Esophagus squamous epithelium (tissue), 5 donors: Measurements from ENCODE around the gene RERE. TPM values are rescaled to one million over a fixed set of nuclear protein-coding genes. Genes with fewer than 3 reads are reported as not detected.

ENCODE experiments used
- DNase-seq: peaks from one replicate; lab custom pipeline; 2025; lab: John Stamatoyannopoulos, UW
- H3K27ac ChIP-seq, 4 donors: fragments of 200-600 bp; sonication (generic); one replicate each; pipeline ENCODE4 v1.5.1; 2016 to 2019; ENCODE audit warnings: mild to moderate bottlenecking in 1 of 4
- H3K27me3 ChIP-seq, 4 donors: fragments of 200-600 bp; sonication (generic); 1 replicate in 3 of 4; 2 replicates in 1 of 4; pipeline versions ENCODE4 v1.5.1 to v1.6.0; 2017 to 2021; ENCODE audit warnings: antibody characterized with exemption in 1 of 4
- H3K36me3 ChIP-seq, 3 donors: fragments of 200-600 bp; sonication (generic); one replicate each; pipeline ENCODE4 v1.5.1; 2016 to 2019
- H3K4me1 ChIP-seq, 3 donors: fragments of 200-600 bp; sonication (generic); one replicate each; pipeline ENCODE4 v1.5.1; 2017 to 2019
- H3K4me3 ChIP-seq, 4 donors: fragments of 200-600 bp; sonication (generic); 1 replicate in 3 of 4; 2 replicates in 1 of 4; pipeline ENCODE4 v1.5.1; 2016 to 2019; ENCODE audit warnings: mild to moderate bottlenecking in 2 of 4, moderate library complexity in 1 of 4
- H3K9me3 ChIP-seq, 3 donors: fragments of 200-600 bp; sonication (generic); one replicate each; pipeline ENCODE4 v1.5.1; 2016 to 2019
- POLR2A ChIP-seq, 4 donors: fragments of 450-650 bp; IDR thresholded peaks; one replicate each; pipeline ENCODE4 v1.6.1; 2017; ENCODE audit warnings: antibody characterized with exemption in 4 of 4, mild to moderate bottlenecking in 4 of 4, moderate library complexity in 3 of 4
- WGBS, 2 donors: methylation state at CpG; one replicate each; pipeline ENCODE4 v1.1.5; 2018; 5-methylcytosine and 5-hydroxymethylcytosine counted together
- intact Hi-C: fragments of 100-400 bp; cut with DNase I; formaldehyde crosslinking; loops from one replicate; pipeline ENCODE4 v1.15.0; 2022
- total RNA-seq, 4 donors: library from RNA; depleted of rRNA; stranded (reverse); fragments of >200 nt; gene quantifications; one replicate each; pipeline ENCODE4 v1.1.0, GENCODE V29; 2016
- TF ChIP-seq, protein P1 (sequence below), 6 experiments: fragments of 450-650 bp in 4 of 6; fragments of 200-600 bp in 2 of 6; sonication (generic) in 2 of 6; IDR thresholded peaks; one replicate each; pipeline ENCODE4 v1.5.1; 2016 to 2019; ENCODE audit warnings: antibody characterized with exemption in 6 of 6, mild to moderate bottlenecking in 4 of 6, moderate library complexity in 4 of 6
- donor health status: DM: yes; HTN: yes; CAD: no.

Gene RERE
- total RNA-seq, 4 donors from 2014 or later, result 27.5 to 56.6 (median 32.1) TPM

DNA sequence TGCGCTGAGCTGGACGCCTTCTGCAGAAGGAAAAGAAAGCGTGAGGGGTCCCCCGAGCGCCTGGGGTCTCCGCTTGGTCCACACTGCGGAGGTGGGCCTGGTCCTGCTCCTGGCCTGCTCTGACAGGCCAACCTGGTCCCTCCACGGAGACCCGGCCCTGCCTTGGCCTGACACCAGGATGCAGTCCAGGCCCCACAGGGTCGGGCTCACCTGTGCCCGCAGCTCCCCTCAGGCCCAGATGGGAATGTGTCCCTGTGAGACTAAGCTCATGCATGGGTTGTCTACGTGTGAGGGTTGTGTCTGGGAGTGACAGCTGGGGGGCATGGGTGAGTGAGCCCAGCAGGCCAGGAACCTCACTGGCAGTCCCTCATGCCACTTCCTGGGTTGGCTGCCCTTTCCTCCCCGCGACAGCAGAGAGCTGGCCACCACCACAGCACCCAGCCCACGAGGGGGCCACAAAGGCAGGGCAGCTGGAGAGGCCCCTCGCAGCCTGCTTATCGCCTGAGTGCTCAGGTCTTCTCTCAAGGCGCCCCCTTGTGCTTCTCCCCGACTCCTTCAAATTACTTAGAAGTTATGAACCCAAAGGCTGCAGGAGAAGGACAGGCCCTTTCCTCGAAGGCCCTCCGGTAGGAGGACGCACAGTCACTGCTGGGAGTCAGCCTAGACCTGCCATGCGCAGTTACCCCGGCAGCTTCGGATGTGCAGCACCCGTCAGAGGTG, 458.4 kb downstream of the RERE start:
- H3K4me1 ChIP-seq, result peaks cover 12 to 43% (median 13%) of the 10 kb centered on the region in 3 donors
- TF ChIP-seq POLR2A (IDR thresholded peaks at IDR 0.05), result no peak
- 84 to 88% methylated on average over 3 to 5 of the region's 26 CpGs for WGBS, 2 donors
- H3K9me3 ChIP-seq, result no peaks in the 10 kb centered on the region
- H3K27ac ChIP-seq, result peak overlapping the region in 2 of 4 donors; percentile 19 to 24
- DNase-seq, result no peak
- intact Hi-C loops, result no loop called here
- no peaks in the 10 kb centered on the region for H3K27me3 ChIP-seq
- H3K4me3 ChIP-seq, result no peak overlapping the region
- H3K36me3 ChIP-seq, result peaks cover 57 to 100% (median 76%) of the 10 kb centered on the region in 3 donors

DNA sequence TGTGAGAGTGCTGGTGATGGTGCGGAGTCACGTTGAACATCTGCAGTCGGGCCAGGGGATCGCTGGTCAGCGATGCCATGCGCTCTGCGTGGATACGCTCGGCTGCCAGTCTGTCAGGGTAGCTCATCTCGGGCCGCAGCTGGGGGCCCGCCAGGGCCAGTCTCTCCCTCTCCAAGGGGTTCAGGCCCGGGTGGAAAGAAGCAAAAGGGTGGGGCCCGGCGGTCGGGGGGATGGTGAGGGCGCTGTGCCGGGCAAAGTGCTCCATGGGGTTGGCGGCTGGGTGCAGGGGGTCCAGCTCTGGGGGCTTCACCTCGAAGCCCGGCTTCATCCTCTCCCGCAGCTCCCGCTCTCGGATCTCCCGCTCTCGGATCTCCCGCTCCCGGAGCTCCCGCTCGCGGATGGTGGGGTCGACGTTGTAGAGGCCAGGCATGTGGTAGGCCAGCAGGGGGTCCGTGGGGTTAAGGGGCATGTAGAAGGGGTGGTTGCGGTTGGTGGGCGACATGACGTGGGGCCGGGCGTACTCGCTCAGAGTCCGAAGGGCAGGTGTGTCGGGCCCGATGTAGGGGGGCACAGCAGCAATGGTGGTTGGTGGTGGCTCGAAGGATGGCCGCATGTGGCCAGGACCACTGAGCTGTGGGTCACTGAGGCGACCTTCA, 459.1 kb downstream of the RERE start:
- H3K4me3 ChIP-seq, result no peak overlapping the region
- no peak for DNase-seq
- peak overlapping the region in 1 of 4 donors; percentile 32 for H3K27ac ChIP-seq
- no peaks in the 10 kb centered on the region for H3K27me3 ChIP-seq
- H3K4me1 ChIP-seq, result peaks cover 5 to 43% (median 6%) of the 10 kb centered on the region in 3 donors
- intact Hi-C loops, result no loop called here
- H3K36me3 ChIP-seq, result peaks cover 57 to 100% (median 77%) of the 10 kb centered on the region in 3 donors
- TF ChIP-seq, protein P1, sequence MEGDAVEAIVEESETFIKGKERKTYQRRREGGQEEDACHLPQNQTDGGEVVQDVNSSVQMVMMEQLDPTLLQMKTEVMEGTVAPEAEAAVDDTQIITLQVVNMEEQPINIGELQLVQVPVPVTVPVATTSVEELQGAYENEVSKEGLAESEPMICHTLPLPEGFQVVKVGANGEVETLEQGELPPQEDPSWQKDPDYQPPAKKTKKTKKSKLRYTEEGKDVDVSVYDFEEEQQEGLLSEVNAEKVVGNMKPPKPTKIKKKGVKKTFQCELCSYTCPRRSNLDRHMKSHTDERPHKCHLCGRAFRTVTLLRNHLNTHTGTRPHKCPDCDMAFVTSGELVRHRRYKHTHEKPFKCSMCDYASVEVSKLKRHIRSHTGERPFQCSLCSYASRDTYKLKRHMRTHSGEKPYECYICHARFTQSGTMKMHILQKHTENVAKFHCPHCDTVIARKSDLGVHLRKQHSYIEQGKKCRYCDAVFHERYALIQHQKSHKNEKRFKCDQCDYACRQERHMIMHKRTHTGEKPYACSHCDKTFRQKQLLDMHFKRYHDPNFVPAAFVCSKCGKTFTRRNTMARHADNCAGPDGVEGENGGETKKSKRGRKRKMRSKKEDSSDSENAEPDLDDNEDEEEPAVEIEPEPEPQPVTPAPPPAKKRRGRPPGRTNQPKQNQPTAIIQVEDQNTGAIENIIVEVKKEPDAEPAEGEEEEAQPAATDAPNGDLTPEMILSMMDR (IDR thresholded peaks at IDR 0.05), result no peak
- no peak for TF ChIP-seq POLR2A (IDR thresholded peaks at IDR 0.05)
- WGBS, 2 donors, result 92 to 99% methylated on average over 20 to 26 of the region's 46 CpGs
- no peaks in the 10 kb centered on the region for H3K9me3 ChIP-seq

DNA sequence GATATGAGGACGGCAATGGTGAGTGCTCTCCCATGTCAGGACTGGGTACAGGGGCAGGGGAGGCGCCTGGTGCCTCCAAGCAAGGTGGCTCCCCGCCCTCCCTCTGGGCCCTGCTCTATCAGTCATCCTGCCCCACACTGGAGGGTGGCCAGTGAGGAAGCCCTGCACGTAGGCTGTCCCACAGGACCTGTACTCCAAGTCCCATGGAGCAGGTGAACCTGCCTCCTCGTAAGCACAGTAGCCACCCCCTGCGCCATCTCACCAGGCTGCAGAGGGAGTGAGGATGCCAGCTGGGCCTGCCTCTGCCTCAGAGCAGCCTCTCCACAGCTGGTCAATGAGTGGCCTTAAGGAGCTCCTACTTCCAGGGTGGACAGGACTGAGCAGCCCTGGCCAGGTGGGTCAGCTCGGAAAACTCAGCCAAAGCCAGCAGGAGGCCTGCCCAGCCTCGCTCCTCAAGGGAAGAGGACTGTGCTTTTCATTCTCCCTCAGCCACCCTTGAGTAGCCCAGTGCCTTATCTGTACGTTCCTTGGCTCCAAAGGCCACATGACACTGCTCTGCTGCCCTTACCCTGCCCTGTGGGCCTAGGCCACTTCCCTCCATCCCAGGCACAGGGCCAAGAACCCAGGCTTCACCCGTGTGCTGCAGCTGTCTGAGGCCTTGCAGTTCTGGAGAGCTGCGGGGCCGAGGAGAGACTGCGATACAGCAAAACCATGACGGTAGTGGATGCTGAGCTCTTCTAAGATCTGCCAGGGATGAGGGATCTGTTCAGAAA, 459.9 kb downstream of the RERE start:
- peak overlapping the region in 3 of 4 donors; percentile 22 to 32 (median 25) for H3K27ac ChIP-seq
- peaks cover 0 to 43% (median 0%) of the 10 kb centered on the region in 3 donors for H3K4me1 ChIP-seq
- TF ChIP-seq, protein P1 (IDR thresholded peaks at IDR 0.05), result no peak
- no peak for TF ChIP-seq POLR2A (IDR thresholded peaks at IDR 0.05)
- 74 to 90% methylated on average over 4 to 6 of the region's 14 CpGs for WGBS, 2 donors
- H3K4me3 ChIP-seq, result no peak overlapping the region
- no peak for DNase-seq
- peaks cover 57 to 100% (median 76%) of the 10 kb centered on the region in 3 donors for H3K36me3 ChIP-seq
- intact Hi-C loops, result no loop called here
- no peaks in the 10 kb centered on the region for H3K27me3 ChIP-seq
- H3K9me3 ChIP-seq, result no peaks in the 10 kb centered on the region

DNA sequence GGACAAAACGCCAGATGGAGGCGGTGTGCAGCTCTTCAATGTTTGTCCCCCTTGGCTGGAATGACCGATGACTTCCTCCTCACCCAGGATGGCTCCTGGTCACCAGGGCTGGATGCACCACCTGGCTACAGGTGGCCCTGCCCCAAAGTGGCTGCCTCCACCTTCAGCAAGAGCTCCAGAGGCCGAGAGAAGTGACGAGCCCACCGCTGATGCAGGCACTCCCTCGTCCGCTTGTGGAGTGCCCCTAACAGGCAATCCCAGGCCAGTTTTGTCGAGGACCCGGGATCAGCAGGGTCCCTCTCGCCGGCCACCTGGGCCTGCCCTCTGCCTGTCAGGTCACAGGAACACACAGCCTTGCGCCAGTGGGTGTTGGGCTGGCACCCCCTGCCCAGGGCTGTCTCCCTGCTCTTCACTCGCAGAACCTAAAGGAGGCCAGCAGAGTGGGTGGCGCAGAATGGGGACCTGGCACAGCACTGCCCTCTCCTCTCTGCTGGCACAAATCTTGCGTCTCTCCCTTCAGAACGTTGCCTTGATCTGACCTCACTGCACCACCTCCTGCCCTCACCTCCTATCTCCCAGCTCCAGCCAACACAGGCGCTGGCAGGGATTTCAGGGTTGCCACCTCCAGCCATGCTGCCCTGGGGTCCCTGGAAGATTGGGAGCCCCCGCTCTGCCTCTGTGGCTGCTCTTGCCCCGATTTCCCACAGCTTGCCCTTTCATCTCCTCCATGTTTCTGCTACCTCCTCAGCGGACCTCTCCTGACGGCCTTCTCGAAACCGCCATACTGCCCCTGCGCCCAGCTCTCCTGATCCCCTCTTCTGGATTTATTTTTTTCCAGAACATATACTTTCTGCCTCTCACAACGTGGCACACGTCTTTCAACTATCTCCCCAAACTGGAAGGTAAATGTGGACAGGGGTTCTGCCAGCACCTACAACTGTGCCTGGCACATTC, 460.9 kb downstream of the RERE start:
- H3K4me1 ChIP-seq, result peaks cover 7 to 50% (median 8%) of the 10 kb centered on the region in 3 donors
- H3K36me3 ChIP-seq, result peaks cover 56 to 96% (median 67%) of the 10 kb centered on the region in 3 donors
- intact Hi-C loops, result no loop called here
- no peak overlapping the region for H3K4me3 ChIP-seq
- no peak for DNase-seq
- H3K9me3 ChIP-seq, result no peaks in the 10 kb centered on the region
- no peaks in the 10 kb centered on the region for H3K27me3 ChIP-seq
- 82 to 88% methylated on average over 13 to 24 of the region's 27 CpGs for WGBS, 2 donors
- no peak for TF ChIP-seq POLR2A (IDR thresholded peaks at IDR 0.05)
- TF ChIP-seq, protein P1 (IDR thresholded peaks at IDR 0.05), result no peak
- peak overlapping the region in 3 of 4 donors; percentile 7 to 32 (median 11) for H3K27ac ChIP-seq
